GM23338 (cell line): Measurements from ENCODE around the gene STIL. TPM values are rescaled to one million over a fixed set of nuclear protein-coding genes. Genes with fewer than 3 reads are reported as not detected.

Experiments used
- CREB1 ChIP-seq: fragments of 250-450 bp; sonication (Bioruptor Pico); IDR thresholded peaks from 2 replicates; pipeline ENCODE4 v1.5.0; 2020; ENCODE audit warnings: low read depth, mild to moderate bottlenecking, moderate library complexity
- ETS1 ChIP-seq: IDR thresholded peaks from 2 replicates; pipeline ENCODE4 v1.6.1; 2016; ENCODE audit warnings: antibody characterized with exemption
- NANOG ChIP-seq: IDR thresholded peaks from 2 replicates; pipeline ENCODE4 v1.6.1; 2016; ENCODE audit warnings: antibody characterized with exemption, borderline replicate concordance
- POLR2AphosphoS5 ChIP-seq: IDR thresholded peaks from 2 replicates; pipeline ENCODE4 v1.6.1; 2016; ENCODE audit warnings: antibody characterized with exemption, low read depth
- REST ChIP-seq: IDR thresholded peaks from one replicate; pipeline ENCODE4 v1.6.1; 2018; ENCODE audit warnings: antibody characterized with exemption; ENCODE audit not compliant: unreplicated experiment
- ZNF462 ChIP-seq: fragments of 250-450 bp; sonication (Bioruptor Pico); IDR thresholded peaks from 2 replicates; pipeline ENCODE4 v1.5.0; 2020; ENCODE audit warnings: mild to moderate bottlenecking, moderate library complexity
- polyA plus RNA-seq: library from polyadenylated mRNA; unstranded; fragments of >200 nt; fragmentation: Nextera tagmentation; extraction: Ambion mirVana; gene quantifications from 2 replicates; pipeline ENCODE4 v1.2.1, GENCODE V29; 2016
- total RNA-seq: library from RNA; depleted of rRNA; stranded (reverse); fragments of >200 nt; shearing (Covaris generic); gene quantifications from 2 replicates; pipeline ENCODE4 v1.2.3, GENCODE V29; 2014

STIL gene
- total and polyA plus RNA-seq, 2 experiments from 2014 or later = 15.6 to 38.2 TPM

GRCh38 chr1:47351305-47351704 lies 37.4 kb upstream of the STIL start (continued):
- TF ChIP-seq ZNF462 (no peak), REST (no peak), CREB1 (no peak), ETS1 (no peak), NANOG (no peak), POLR2AphosphoS5 (no peak)
